ENCODE results near the gene BCLAF1.

- TF ChIP-seq, protein P1, sequence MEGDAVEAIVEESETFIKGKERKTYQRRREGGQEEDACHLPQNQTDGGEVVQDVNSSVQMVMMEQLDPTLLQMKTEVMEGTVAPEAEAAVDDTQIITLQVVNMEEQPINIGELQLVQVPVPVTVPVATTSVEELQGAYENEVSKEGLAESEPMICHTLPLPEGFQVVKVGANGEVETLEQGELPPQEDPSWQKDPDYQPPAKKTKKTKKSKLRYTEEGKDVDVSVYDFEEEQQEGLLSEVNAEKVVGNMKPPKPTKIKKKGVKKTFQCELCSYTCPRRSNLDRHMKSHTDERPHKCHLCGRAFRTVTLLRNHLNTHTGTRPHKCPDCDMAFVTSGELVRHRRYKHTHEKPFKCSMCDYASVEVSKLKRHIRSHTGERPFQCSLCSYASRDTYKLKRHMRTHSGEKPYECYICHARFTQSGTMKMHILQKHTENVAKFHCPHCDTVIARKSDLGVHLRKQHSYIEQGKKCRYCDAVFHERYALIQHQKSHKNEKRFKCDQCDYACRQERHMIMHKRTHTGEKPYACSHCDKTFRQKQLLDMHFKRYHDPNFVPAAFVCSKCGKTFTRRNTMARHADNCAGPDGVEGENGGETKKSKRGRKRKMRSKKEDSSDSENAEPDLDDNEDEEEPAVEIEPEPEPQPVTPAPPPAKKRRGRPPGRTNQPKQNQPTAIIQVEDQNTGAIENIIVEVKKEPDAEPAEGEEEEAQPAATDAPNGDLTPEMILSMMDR (IDR thresholded peaks at IDR 0.05) = no peak
- no peak for TF ChIP-seq EP300 (IDR thresholded peaks at IDR 0.05)
Observed at GRCh38 chr6:136294621-136295020, 5.0 kb upstream of the BCLAF1 start.

All from ovary (tissue), 3 donors.